ENCODE data around the gene KRTAP2-1.

GRCh38 chr17:41010441-41010840, 36.7 kb downstream of the KRTAP2-1 start:
- TF ChIP-seq POLR2AphosphoS5 (IDR thresholded peaks at IDR 0.05) (no peak), EP300 (IDR thresholded peaks at IDR 0.05) (no peak)
